Upper lobe of left lung (tissue), 6 donors: Measurements from ENCODE around the gene CRTC1. TPM values are rescaled to one million over a fixed set of nuclear protein-coding genes. Genes with fewer than 3 reads are reported as not detected.

Experiments used
- ATAC-seq, 2 donors: fragments of 200-7000 bp; cut with Tn5 transposase; one replicate each; pipeline ENCODE4 v1.9.1; 2022; ENCODE audit warnings: mild to moderate bottlenecking in 2 of 2, moderate library complexity in 2 of 2; ENCODE audit not compliant: low FRiP score in 2 of 2
- DNase-seq, 2 donors: peaks; one replicate each; pipeline ENCODE4 v3.0.0-alpha.2; 2019 to 2020
- H3K27ac ChIP-seq, 4 donors: fragments of 200-600 bp; sonication (generic); one replicate each; pipeline ENCODE4 v1.5.1; 2016 to 2019
- H3K27me3 ChIP-seq, 4 donors: fragments of 200-600 bp; sonication (generic); one replicate each; pipeline ENCODE4 v1.5.1; 2017 to 2019
- H3K36me3 ChIP-seq, 4 donors: fragments of 200-600 bp; sonication (generic); one replicate each; pipeline ENCODE4 v1.5.1; 2016 to 2019
- H3K4me1 ChIP-seq, 4 donors: fragments of 200-600 bp; sonication (generic); one replicate each; pipeline ENCODE4 v1.5.1; 2018 to 2019
- H3K4me3 ChIP-seq, 4 donors: fragments of 200-600 bp; sonication (generic); one replicate each; pipeline ENCODE4 v1.5.1; 2017 to 2019; ENCODE audit warnings: mild to moderate bottlenecking in 2 of 4, moderate library complexity in 1 of 4
- H3K9me3 ChIP-seq, 4 donors: fragments of 200-600 bp; sonication (generic); one replicate each; pipeline ENCODE4 v1.5.1; 2018 to 2019
- CTCF ChIP-seq, 6 experiments: fragments of 450-650 bp in 4 of 6; fragments of 200-600 bp in 2 of 6; sonication (generic) in 2 of 6; IDR thresholded peaks; one replicate each; pipeline ENCODE4 v1.5.1; 2016 to 2019; ENCODE audit warnings: antibody characterized with exemption in 6 of 6
- EP300 ChIP-seq, 4 donors: sonication (generic); formaldehyde crosslinking; IDR thresholded peaks; one replicate each; pipeline ENCODE4 v1.5.1; 2017; ENCODE audit warnings: antibody characterized with exemption in 4 of 4, control low read depth in 2 of 4
- POLR2A ChIP-seq, 4 donors: fragments of 450-650 bp; IDR thresholded peaks; one replicate each; pipeline ENCODE4 v1.5.1; 2016 to 2017; ENCODE audit warnings: antibody characterized with exemption in 4 of 4, mild to moderate bottlenecking in 2 of 4
- POLR2AphosphoS5 ChIP-seq, 2 donors: sonication (generic); formaldehyde crosslinking; IDR thresholded peaks; one replicate each; pipeline ENCODE4 v1.5.1; 2017; ENCODE audit warnings: antibody characterized with exemption in 2 of 2
- WGBS, 2 donors: methylation state at CpG; one replicate each; pipeline ENCODE4 v1.1.5; 2017 to 2018; 5-methylcytosine and 5-hydroxymethylcytosine counted together
- total RNA-seq, 6 donors: library from RNA; depleted of rRNA in 4 of 6; stranded (reverse); fragments of >200 nt in 4 of 6; gene quantifications; one replicate each; pipeline versions ENCODE4 v1.1.0 to v1.2.1, GENCODE V29; 2016 to 2021
- donor health status: DM: no; HTN: no; CAD: no; lungs with moderate emphysema.
- donor health status: DM: no; HTN: yes; CAD: no; lungs with severe emphysema.

CRTC1 gene
- total RNA-seq, 6 donors from 2014 or later: 5.9 to 27.2 (median 15.6) TPM

- Histone ChIP-seq H3K4me1 (peaks cover 8 to 18% (median 12%) of the 10 kb centered on the region in 4 donors), H3K27ac (no peak overlapping the region), H3K4me3 (no peak overlapping the region), H3K27me3 (peaks cover 0 to 19% (median 12%) of the 10 kb centered on the region in 4 donors), H3K36me3 (no peaks in the 10 kb centered on the region), H3K9me3 (no peaks in the 10 kb centered on the region)
- 90 to 96% methylated on average over 5 to 22 of the region's 22 CpGs for WGBS, 2 donors
- TF ChIP-seq POLR2A (IDR thresholded peaks at IDR 0.05): no peak
- TF ChIP-seq POLR2AphosphoS5 (IDR thresholded peaks at IDR 0.05): no peak
- no peak for TF ChIP-seq CTCF (IDR thresholded peaks at IDR 0.05)
- no peak for TF ChIP-seq EP300 (IDR thresholded peaks at IDR 0.05)
- no peak for ATAC-seq
- peak in 1 of 2 donors; percentile 72 for DNase-seq
Observed at GRCh38 chr19:18782559-18783225, 99.2 kb downstream of the CRTC1 start.

- TF ChIP-seq EP300 (IDR thresholded peaks at IDR 0.05) (no peak), CTCF (IDR thresholded peaks at IDR 0.05) (no peak), POLR2AphosphoS5 (IDR thresholded peaks at IDR 0.05) (no peak), POLR2A (IDR thresholded peaks at IDR 0.05) (no peak)
Observed at GRCh38 chr19:18783958-18784785, 100.7 kb downstream of the CRTC1 start.

GRCh38 chr19:18784786-18785120 is 101.3 kb downstream of the CRTC1 start:
- ATAC-seq (no peak), DNase-seq (no peak)
- TF ChIP-seq POLR2A (IDR thresholded peaks at IDR 0.05) (no peak), POLR2AphosphoS5 (IDR thresholded peaks at IDR 0.05) (no peak), CTCF (IDR thresholded peaks at IDR 0.05) (no peak), EP300 (IDR thresholded peaks at IDR 0.05) (no peak)
- Histone ChIP-seq H3K9me3 (no peaks in the 10 kb centered on the region), H3K4me3 (peak overlapping the region in 1 of 4 donors; percentile 17), H3K4me1 (peaks cover 25 to 38% (median 31%) of the 10 kb centered on the region in 4 donors), H3K27ac (no peak overlapping the region), H3K36me3 (no peaks in the 10 kb centered on the region), H3K27me3 (peaks cover 2 to 40% (median 31%) of the 10 kb centered on the region in 4 donors)
- 70% methylated on average over 8 to 16 of the region's 16 CpGs for WGBS, 2 donors

More at GRCh38 chr19:18783958-18784785, 100.7 kb downstream of the CRTC1 start:
- Histone ChIP-seq H3K9me3 (no peaks in the 10 kb centered on the region), H3K36me3 (no peaks in the 10 kb centered on the region), H3K4me1 (peaks cover 19 to 33% (median 26%) of the 10 kb centered on the region in 4 donors), H3K4me3 (no peak overlapping the region), H3K27me3 (peaks cover 2 to 34% (median 25%) of the 10 kb centered on the region in 4 donors), H3K27ac (no peak overlapping the region)
- DNase-seq (no peak), ATAC-seq (no peak)
- WGBS, 2 donors: 86 to 93% methylated on average over 13 to 19 of the region's 19 CpGs

GRCh38 chr19:18785179-18786124 is 102.0 kb downstream of the CRTC1 start:
- no peaks in the 10 kb centered on the region for H3K36me3 ChIP-seq
- no peak for TF ChIP-seq POLR2AphosphoS5 (IDR thresholded peaks at IDR 0.05)
- TF ChIP-seq POLR2A (IDR thresholded peaks at IDR 0.05): no peak
- no peak for TF ChIP-seq CTCF (IDR thresholded peaks at IDR 0.05)
- TF ChIP-seq EP300 (IDR thresholded peaks at IDR 0.05): no peak
- H3K9me3 ChIP-seq: no peaks in the 10 kb centered on the region
- 15 to 20% methylated on average over 1 to 37 of the region's 65 CpGs for WGBS, 2 donors
- DNase-seq: peak; percentile 85 to 93
- H3K27ac ChIP-seq: no peak overlapping the region
- H3K4me1 ChIP-seq: peaks cover 32 to 45% (median 38%) of the 10 kb centered on the region in 4 donors
- peak; percentile 74 to 86 for ATAC-seq
- H3K4me3 ChIP-seq: peak overlapping the region in 3 of 4 donors; percentile 0 to 22 (median 17)
- H3K27me3 ChIP-seq: peaks cover 2 to 47% (median 37%) of the 10 kb centered on the region in 4 donors
